Measurements from ENCODE around the gene CYP1A2.

DNA sequence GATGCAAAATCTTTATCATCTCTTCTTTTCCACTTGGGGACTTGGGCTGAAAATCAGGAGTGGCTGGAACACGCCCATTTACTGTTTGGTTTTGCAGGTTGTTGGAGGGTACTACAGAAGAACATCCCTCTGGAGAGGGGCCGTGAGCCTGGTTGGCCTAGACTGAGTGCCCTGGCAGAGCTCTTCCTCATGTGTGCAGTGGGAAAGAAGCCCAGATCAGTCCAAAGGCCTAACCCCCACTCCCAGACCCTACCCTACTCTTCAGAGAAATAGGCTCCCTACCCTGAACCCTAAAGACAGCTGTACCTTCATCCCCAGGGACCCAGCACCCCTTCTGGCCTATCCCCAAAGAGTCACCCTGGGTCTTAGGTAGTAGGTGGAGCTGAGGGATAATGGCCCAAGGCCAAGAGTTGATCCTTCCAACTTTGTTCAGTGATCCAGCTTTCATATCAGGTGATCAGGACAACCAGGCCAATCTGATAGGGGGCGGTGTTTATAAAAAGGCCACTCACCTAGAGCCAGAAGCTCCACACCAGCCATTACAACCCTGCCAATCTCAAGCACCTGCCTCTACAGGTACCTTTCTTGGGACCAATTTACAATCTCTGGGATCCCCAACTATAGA lies at the start of gene CYP1A2:
- TF ChIP-seq, protein P1, sequence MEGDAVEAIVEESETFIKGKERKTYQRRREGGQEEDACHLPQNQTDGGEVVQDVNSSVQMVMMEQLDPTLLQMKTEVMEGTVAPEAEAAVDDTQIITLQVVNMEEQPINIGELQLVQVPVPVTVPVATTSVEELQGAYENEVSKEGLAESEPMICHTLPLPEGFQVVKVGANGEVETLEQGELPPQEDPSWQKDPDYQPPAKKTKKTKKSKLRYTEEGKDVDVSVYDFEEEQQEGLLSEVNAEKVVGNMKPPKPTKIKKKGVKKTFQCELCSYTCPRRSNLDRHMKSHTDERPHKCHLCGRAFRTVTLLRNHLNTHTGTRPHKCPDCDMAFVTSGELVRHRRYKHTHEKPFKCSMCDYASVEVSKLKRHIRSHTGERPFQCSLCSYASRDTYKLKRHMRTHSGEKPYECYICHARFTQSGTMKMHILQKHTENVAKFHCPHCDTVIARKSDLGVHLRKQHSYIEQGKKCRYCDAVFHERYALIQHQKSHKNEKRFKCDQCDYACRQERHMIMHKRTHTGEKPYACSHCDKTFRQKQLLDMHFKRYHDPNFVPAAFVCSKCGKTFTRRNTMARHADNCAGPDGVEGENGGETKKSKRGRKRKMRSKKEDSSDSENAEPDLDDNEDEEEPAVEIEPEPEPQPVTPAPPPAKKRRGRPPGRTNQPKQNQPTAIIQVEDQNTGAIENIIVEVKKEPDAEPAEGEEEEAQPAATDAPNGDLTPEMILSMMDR (IDR thresholded peaks at IDR 0.05) = no peak
- TF ChIP-seq EZH2 (IDR thresholded peaks at IDR 0.05; ENCODE audit: borderline replicate concordance, insufficient read depth, low read depth, low read length, poor library complexity, severe bottlenecking) = no peak
